ENCODE results near the gene MAP4K2.

MAP4K2 gene

GRCh38 chr11:64810891-64811272, 7.9 kb upstream of the MAP4K2 start:
- DNase-seq, result peak; percentile 10

- peak; percentile 88 for DNase-seq
Measured at GRCh38 chr11:64810271-64810890, 7.4 kb upstream of the MAP4K2 start, which contains the start of gene MEN1. Gene MEN1 (minus strand): TSS chr11:64810551. CDS start chr11:64810109, 442 bp downstream.

- DNase-seq, result no peak
Measured at GRCh38 chr11:64809781-64810241, 6.8 kb upstream of the MAP4K2 start.

GRCh38 chr11:64805481-64805880, 2.5 kb upstream of the MAP4K2 start:
- no peak for DNase-seq

GRCh38 chr11:64804346-64805210, 1.6 kb upstream of the MAP4K2 start:
- no peak for DNase-seq

GRCh38 chr11:64803846-64804345, 882 bp upstream of the MAP4K2 start:
- no peak for DNase-seq

- no peak for DNase-seq
Measured at GRCh38 chr11:64802370-64803157, 450 bp downstream of the MAP4K2 start.

GRCh38 chr11:64801561-64802369, 1.2 kb downstream of the MAP4K2 start:
- DNase-seq, result peak; percentile 8

GRCh38 chr11:64801158-64801464, 1.9 kb downstream of the MAP4K2 start:
- DNase-seq, result no peak

- no peak for DNase-seq
Measured at GRCh38 chr11:64800303-64801157, 2.5 kb downstream of the MAP4K2 start.

GRCh38 chr11:64799623-64800302, 3.3 kb downstream of the MAP4K2 start:
- DNase-seq, result no peak

GRCh38 chr11:64799256-64799622, 3.8 kb downstream of the MAP4K2 start:
- DNase-seq, result no peak

GRCh38 chr11:64796757-64797541, 6.1 kb downstream of the MAP4K2 start:
- DNase-seq, result no peak

- no peak for DNase-seq
Measured at GRCh38 chr11:64796047-64796756, 6.8 kb downstream of the MAP4K2 start.

GRCh38 chr11:64794526-64794925, 8.5 kb downstream of the MAP4K2 start:
- no peak for DNase-seq

- no peak for DNase-seq
Measured at GRCh38 chr11:64793271-64794160, 9.5 kb downstream of the MAP4K2 start.

- DNase-seq, result no peak
Measured at GRCh38 chr11:64792482-64792881, 10.5 kb downstream of the MAP4K2 start.

GRCh38 chr11:64791781-64792291, 11.2 kb downstream of the MAP4K2 start:
- no peak for DNase-seq
